K562 (cell line): Measurements from ENCODE around the gene PET100. TPM values are rescaled to one million over a fixed set of nuclear protein-coding genes. Genes with fewer than 3 reads are reported as not detected.

Source experiments
- CBFA2T3 ChIP-seq: fragments of 450-650 bp; IDR thresholded peaks from 2 replicates; pipeline ENCODE4 v1.6.1; 2017
- CHD4 ChIP-seq: fragments of 200-600 bp; sonication (generic); IDR thresholded peaks from 3 replicates; pipeline ENCODE4 v1.6.1; 2012; ENCODE audit warnings: low read depth, mild to moderate bottlenecking, mixed read lengths, low read length, inconsistent platforms; ENCODE audit not compliant: insufficient read depth, insufficient replicate concordance, poor library complexity, severe bottlenecking
- ETS2 ChIP-seq: IDR thresholded peaks from 2 replicates; pipeline ENCODE4 v1.6.1; 2016; ENCODE audit warnings: borderline replicate concordance, missing genetic modification characterization, mild to moderate bottlenecking, moderate library complexity, missing compliant biosample characterization; ENCODE audit not compliant: poor library complexity, severe bottlenecking
- FOXK2 ChIP-seq, 2 experiments: fragments of 450-650 bp; IDR thresholded peaks in 1 of 2; conservative IDR thresholded peaks in 1 of 2; 2 replicates each; pipeline ENCODE4 v1.6.1; 2016; ENCODE audit warnings: low read depth in 2 of 2, mild to moderate bottlenecking in 1 of 2
- GTF2A2 ChIP-seq: IDR thresholded peaks from 2 replicates; pipeline ENCODE4 v1.6.1; 2016; ENCODE audit warnings: mild to moderate bottlenecking, missing genetic modification characterization, missing compliant biosample characterization
- IFI16 ChIP-seq: fragments of 250-450 bp; sonication (Bioruptor Pico); IDR thresholded peaks from 2 replicates; pipeline ENCODE4 v2.1.2; 2022; ENCODE audit warnings: mild to moderate bottlenecking, inconsistent platforms
- NBN ChIP-seq: fragments of 450-650 bp; IDR thresholded peaks from 2 replicates; pipeline ENCODE4 v1.6.1; 2016; ENCODE audit warnings: low read depth, mild to moderate bottlenecking
- POLR2AphosphoS5 ChIP-seq: IDR thresholded peaks from 2 replicates; pipeline ENCODE4 v1.6.1; 2011; ENCODE audit warnings: mild to moderate bottlenecking, low read depth, low read length, moderate library complexity; ENCODE audit not compliant: control insufficient read depth, insufficient read depth
- RBFOX2 ChIP-seq: fragments of 200-400 bp; formaldehyde crosslinking; IDR thresholded peaks from 2 replicates; pipeline ENCODE4 v1.6.1; 2017; ENCODE audit warnings: low read depth, mild to moderate bottlenecking, low read length, moderate library complexity
- SFPQ ChIP-seq: fragments of 200-400 bp; formaldehyde crosslinking; IDR thresholded peaks from 2 replicates; pipeline ENCODE4 v1.6.1; 2017; ENCODE audit warnings: mild to moderate bottlenecking, low read depth, low read length, moderate library complexity
- TEAD4 ChIP-seq, 2 experiments: sonication (generic) in 1 of 2; formaldehyde crosslinking in 1 of 2; IDR thresholded peaks; 2 replicates each; pipeline versions ENCODE4 v1.6.1 to v1.8.0; 2012 to 2022; ENCODE audit warnings: borderline replicate concordance in 1 of 2, inconsistent platforms in 1 of 2, low read length in 1 of 2, mild to moderate bottlenecking in 1 of 2, missing genetic modification reagents in 1 of 2
- TSC22D4 ChIP-seq: fragments of 450-650 bp; IDR thresholded peaks from 2 replicates; pipeline ENCODE4 v1.6.1; 2016; ENCODE audit warnings: missing genetic modification characterization, missing biosample characterization, control low read depth
- ZNF134 ChIP-seq: fragments of 250-450 bp; sonication (Bioruptor Pico); conservative IDR thresholded peaks from 2 replicates; pipeline ENCODE4 v1.4.0; 2020
- ZNF347 ChIP-seq: fragments of 450-650 bp; formaldehyde crosslinking; IDR thresholded peaks from 2 replicates; pipeline ENCODE4 v1.4.0; 2020; ENCODE audit warnings: low read depth, mild to moderate bottlenecking, moderate library complexity
- polyA plus RNA-seq, 8 experiments: library from polyadenylated mRNA; depleted of rRNA in 4 of 8; stranded (reverse) in 5 of 8; unstranded in 3 of 8; fragments of >200 nt; fragmentation: Nextera tagmentation in 2 of 8; fragmentation: Illumina TruSeq in 1 of 8; extraction: Ambion mirVana in 2 of 8; extraction: Trizol in 1 of 8; gene quantifications; 2 replicates each; pipeline versions ENCODE4 v1.2.1 to v1.2.3, GENCODE V29; 2011 to 2014; ENCODE audit warnings: inconsistent platforms in 1 of 8, missing spikeins in 1 of 8
- total RNA-seq, 7 experiments: library from RNA; depleted of rRNA in 6 of 7; stranded (reverse); fragments of >200 nt in 6 of 7; fragmentation: Illumina TruSeq in 2 of 7; extraction: Trizol in 2 of 7; gene quantifications; 2 replicates each; pipeline versions ENCODE4 v1.2.1 to v1.2.3, GENCODE V29; 2011 to 2021; ENCODE audit warnings: low replicate concordance in 1 of 7
- TF ChIP-seq, protein P1 (sequence below), 3 experiments: fragments of 200-800 bp in 1 of 3; sonication (Bioruptor generic) in 1 of 3; sonication (generic) in 1 of 3; formaldehyde crosslinking in 1 of 3; IDR thresholded peaks; 2 replicates each; pipeline versions ENCODE4 v1.6.1 to v1.8.0; 2016 to 2022; ENCODE audit warnings: mild to moderate bottlenecking in 2 of 3, missing compliant biosample characterization in 2 of 3, missing genetic modification characterization in 2 of 3, missing genetic modification reagents in 1 of 3
- TF ChIP-seq, protein P2 (sequence below): fragments of 450-650 bp; formaldehyde crosslinking; IDR thresholded peaks from 2 replicates; pipeline ENCODE4 v1.4.0; 2020; ENCODE audit warnings: mild to moderate bottlenecking, mixed read lengths

The PET100 gene
- total and polyA plus RNA-seq, 9 of the 15 experiments (the other 6 are each of a cell fraction or from before 2014, with no cell fraction given), result 62.3 to 351 (median 98.3) TPM

- TF ChIP-seq, protein P1, sequence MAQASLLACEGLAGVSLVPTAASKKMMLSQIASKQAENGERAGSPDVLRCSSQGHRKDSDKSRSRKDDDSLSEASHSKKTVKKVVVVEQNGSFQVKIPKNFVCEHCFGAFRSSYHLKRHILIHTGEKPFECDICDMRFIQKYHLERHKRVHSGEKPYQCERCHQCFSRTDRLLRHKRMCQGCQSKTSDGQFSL (CRISPR knock-in tag; IDR thresholded peaks at IDR 0.05), result no peak
- TF ChIP-seq, protein P1 (tag; IDR thresholded peaks at IDR 0.05), result no peak
- TF ChIP-seq FOXK2 (conservative IDR thresholded peaks at IDR 0.05 in 1 of 2, IDR thresholded peaks at IDR 0.05 in 1 of 2; ENCODE audit: low read depth in 2 of 2) (no peak), TEAD4 (IDR thresholded peaks at IDR 0.05; ENCODE audit: low read length) (peak; percentile 49), TEAD4 (CRISPR knock-in tag; IDR thresholded peaks at IDR 0.05; ENCODE audit: borderline replicate concordance) (no peak), ZNF134 (CRISPR knock-in tag) (no peak), TSC22D4 (tag) (no peak), RBFOX2 (peak; percentile 35; the same call in 1 of the 2 replicates), POLR2AphosphoS5 (0 out of 2 replicates have a peak, but pooled peaks have one; percentile 17), CHD4 (no peak), CBFA2T3 (peak; percentile 63), NBN (no peak), SFPQ (no peak), ZNF347 (CRISPR knock-in tag) (no peak), GTF2A2 (tag) (no peak), ETS2 (tag) (no peak), IFI16 (CRISPR knock-in tag) (no peak)
- TF ChIP-seq, protein P2, sequence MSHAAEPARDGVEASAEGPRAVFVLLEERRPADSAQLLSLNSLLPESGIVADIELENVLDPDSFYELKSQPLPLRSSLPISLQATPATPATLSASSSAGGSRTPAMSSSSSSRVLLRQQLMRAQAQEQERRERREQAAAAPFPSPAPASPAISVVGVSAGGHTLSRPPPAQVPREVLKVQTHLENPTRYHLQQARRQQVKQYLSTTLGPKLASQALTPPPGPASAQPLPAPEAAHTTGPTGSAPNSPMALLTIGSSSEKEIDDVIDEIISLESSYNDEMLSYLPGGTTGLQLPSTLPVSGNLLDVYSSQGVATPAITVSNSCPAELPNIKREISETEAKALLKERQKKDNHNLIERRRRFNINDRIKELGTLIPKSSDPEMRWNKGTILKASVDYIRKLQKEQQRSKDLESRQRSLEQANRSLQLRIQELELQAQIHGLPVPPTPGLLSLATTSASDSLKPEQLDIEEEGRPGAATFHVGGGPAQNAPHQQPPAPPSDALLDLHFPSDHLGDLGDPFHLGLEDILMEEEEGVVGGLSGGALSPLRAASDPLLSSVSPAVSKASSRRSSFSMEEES (CRISPR knock-in tag), result peak; percentile 29
These were observed 9.3 kb downstream of the PET100 start (continued) for GRCh38 chr19:7638802-7639465.
